ENCODE results near the gene BNC2.

Gene BNC2

DNA sequence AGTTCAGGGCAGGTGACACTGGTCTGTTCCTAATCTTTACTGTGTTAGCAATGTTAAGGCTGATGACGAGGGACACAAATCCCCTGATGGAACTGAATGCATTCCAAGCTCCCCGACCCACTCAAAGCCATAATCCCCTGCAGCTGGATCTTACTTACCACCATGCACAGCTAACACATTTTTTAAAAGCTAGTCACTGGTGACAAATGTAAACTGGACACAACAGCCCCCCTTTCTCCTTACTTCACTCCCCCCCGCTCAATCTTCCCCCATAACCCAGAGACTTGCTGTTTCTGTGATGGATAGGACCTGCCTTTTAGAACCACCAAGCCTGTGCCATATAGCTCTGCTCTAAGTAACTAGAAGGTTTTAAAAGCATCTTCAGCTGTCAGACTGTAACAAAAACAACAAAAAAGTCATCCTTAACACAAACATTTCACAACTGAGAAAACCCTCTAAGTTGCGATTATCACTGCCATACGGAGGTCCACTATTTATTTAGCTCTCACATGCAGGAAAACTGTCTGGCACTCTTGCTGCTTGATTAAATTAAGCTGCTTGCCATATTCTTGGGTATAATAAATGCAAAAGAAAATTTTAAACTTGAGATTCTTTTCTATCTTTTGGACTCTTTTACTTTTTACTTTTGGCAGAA lies 44.4 kb downstream of the BNC2 start:
- no peak for DNase-seq (ENCODE audit: insufficient read length)
- no peak for TF ChIP-seq POLR2AphosphoS5 (IDR thresholded peaks at IDR 0.05; ENCODE audit: low read depth, low read length)
- no peak for TF ChIP-seq TAF1 (IDR thresholded peaks at IDR 0.05; ENCODE audit: borderline replicate concordance, low read depth, low read length)
- no peak for TF ChIP-seq POLR2A (IDR thresholded peaks at IDR 0.05; ENCODE audit: low read depth, low read length)
- FAIRE-seq, result no peak

DNA sequence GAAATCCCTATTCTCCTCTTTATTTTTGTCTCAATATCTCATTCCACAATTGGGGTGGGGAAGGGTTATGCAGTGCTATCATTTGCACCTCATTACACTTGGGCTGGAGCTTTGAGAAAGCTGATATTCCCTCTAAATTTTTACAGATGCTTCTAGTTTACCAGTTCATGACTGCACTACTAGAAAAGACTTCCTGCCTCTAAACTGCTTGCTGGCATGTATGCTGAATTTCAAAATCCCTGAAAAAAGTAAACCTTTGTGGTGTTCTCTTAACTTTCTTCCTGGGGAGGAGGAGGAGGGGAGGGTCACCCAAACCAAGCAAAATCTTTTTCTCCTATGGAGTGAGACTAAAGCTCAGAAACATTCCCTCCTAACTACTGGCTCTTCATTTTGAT lies 45.1 kb downstream of the BNC2 start:
- no peak for TF ChIP-seq POLR2A (IDR thresholded peaks at IDR 0.05; ENCODE audit: low read depth, low read length)
- no peak for TF ChIP-seq TAF1 (IDR thresholded peaks at IDR 0.05; ENCODE audit: borderline replicate concordance, low read depth, low read length)
- no peak for TF ChIP-seq POLR2AphosphoS5 (IDR thresholded peaks at IDR 0.05; ENCODE audit: low read depth, low read length)
- FAIRE-seq (no peak), DNase-seq (ENCODE audit: insufficient read length) (no peak)

DNA sequence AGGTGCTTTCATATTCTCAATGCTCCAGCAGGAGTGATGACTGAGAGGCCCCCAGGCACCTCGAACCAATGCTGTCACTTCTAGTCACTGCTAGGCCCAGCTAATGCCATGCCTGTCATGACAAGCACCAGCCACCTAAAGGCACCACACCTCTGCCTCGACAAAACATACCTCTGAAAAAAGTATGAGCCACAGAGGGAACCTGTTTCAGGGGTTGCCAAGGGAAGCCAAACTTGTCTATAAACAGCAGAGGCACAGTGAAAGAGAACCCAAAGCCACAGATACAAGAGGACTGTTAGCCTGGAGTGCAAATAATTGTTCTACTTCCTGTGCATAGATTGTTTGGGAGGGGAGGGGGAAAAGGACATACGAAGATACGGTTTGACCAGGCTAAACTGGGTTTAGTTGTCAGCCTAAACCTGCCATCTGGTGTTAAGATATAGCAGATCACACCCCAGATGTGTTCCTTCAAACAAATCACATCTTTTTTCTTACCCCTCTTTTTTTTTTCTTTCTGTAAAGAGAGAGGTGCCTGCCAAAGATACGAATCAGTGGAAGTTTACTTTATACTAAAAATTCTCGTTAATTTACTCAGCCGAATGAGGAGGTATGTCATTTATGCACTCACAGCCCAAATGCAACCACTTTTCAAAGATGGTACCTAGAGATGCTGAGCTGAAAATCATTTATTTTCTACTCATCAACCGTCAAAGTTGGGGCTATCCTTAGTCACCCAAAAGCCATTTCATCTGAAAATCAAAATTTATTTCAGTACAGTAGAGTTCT lies 45.7 kb downstream of the BNC2 start:
- FAIRE-seq, result no peak

DNA sequence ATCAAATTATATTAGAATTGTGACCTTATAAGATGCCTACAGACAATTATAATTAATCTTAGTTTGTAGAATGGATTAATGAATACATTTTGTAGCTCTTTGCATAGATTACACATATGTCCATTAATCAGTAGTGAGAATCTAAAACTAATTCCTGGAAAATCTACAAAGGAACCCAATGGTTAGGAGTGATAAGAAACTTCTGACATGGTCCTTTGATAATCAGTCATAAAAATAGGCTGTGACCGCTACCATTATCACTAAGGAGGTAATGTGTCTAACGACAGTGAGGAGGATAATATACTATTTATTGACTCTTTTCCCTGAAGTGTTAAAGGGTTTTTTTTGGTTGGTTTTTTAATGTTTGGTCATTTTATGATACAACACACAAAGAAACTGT lies 46.6 kb downstream of the BNC2 start:
- no peak for TF ChIP-seq POLR2A (IDR thresholded peaks at IDR 0.05; ENCODE audit: low read depth, low read length)
- TF ChIP-seq TAF1 (IDR thresholded peaks at IDR 0.05; ENCODE audit: borderline replicate concordance, low read depth, low read length), result no peak
- TF ChIP-seq POLR2AphosphoS5 (IDR thresholded peaks at IDR 0.05; ENCODE audit: low read depth, low read length), result no peak
- DNase-seq (ENCODE audit: insufficient read length) (no peak), FAIRE-seq (no peak)

More for the DNA sequence above, 45.7 kb downstream of the BNC2 start:
- TF ChIP-seq POLR2AphosphoS5 (IDR thresholded peaks at IDR 0.05; ENCODE audit: low read depth, low read length) (no peak), TAF1 (IDR thresholded peaks at IDR 0.05; ENCODE audit: borderline replicate concordance, low read depth, low read length) (no peak), POLR2A (IDR thresholded peaks at IDR 0.05; ENCODE audit: low read depth, low read length) (no peak)
- no peak for DNase-seq (ENCODE audit: insufficient read length)

DNA sequence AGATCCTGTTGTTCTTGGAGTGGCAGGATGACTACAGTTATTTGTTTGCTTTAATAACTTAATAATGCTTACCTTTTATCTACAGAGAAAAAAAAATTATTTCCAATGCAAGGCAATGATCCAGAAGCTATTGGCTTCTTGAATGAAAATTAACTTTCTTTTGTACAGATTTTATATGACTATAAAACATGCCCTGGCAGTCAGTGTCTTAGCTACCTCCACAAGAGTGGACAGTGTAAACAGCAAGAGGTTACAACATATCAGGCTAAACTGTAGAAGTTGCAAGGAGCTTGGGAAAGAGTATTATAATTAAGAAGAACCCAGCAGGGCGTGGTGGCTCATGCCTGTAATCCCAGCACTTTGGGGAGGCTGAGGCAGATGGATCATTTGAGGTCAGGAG lies 49.1 kb downstream of the BNC2 start:
- no peak for TF ChIP-seq TAF1 (IDR thresholded peaks at IDR 0.05; ENCODE audit: borderline replicate concordance, low read depth, low read length)
- no peak for TF ChIP-seq POLR2AphosphoS5 (IDR thresholded peaks at IDR 0.05; ENCODE audit: low read depth, low read length)
- no peak for TF ChIP-seq POLR2A (IDR thresholded peaks at IDR 0.05; ENCODE audit: low read depth, low read length)
- FAIRE-seq, result no peak
- DNase-seq (ENCODE audit: insufficient read length), result no peak

DNA sequence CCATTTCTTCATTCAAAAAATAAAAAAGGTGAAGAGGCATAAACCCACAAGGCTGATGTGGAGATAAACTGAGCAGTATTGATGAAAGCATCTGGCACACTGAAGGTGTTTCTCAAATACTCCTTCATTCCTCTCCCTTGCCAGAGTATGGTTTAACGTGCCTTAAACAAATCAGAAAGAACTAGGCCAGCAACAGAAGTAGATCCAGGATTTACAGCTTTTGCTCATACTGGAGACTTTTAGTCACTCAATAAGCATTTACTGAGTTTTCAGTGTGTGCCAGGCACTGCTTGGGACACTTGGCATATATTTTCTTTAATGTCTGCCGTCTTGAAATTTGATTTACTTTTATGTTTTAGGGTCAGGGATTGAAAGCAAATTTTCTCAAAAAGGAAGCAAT lies 53.0 kb downstream of the BNC2 start:
- no peak for TF ChIP-seq POLR2A (IDR thresholded peaks at IDR 0.05; ENCODE audit: low read depth, low read length)
- no peak for TF ChIP-seq TAF1 (IDR thresholded peaks at IDR 0.05; ENCODE audit: borderline replicate concordance, low read depth, low read length)
- TF ChIP-seq POLR2AphosphoS5 (IDR thresholded peaks at IDR 0.05; ENCODE audit: low read depth, low read length), result no peak
- DNase-seq (ENCODE audit: insufficient read length) (no peak), FAIRE-seq (no peak)

DNA sequence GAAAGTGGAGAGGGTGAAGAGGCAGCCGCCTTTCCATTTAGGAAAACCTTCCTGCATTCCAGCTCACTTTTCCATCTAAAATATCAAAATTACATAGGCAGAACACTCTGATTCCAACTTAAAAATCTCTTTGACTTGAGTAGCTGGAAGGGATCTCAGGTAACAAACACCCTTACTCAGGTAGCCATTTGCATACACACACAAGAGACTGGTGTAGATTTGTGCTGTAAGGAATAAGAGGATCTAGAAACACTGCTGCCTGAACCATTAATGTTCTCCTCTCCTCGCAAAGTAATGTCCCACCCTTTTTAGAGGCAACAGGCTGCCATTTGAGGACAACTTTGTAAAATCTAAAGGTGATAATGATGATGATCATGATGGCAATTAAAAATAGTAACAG lies 53.5 kb downstream of the BNC2 start:
- DNase-seq (ENCODE audit: insufficient read length) (no peak), FAIRE-seq (no peak)
- TF ChIP-seq POLR2A (IDR thresholded peaks at IDR 0.05; ENCODE audit: low read depth, low read length) (no peak), TAF1 (IDR thresholded peaks at IDR 0.05; ENCODE audit: borderline replicate concordance, low read depth, low read length) (no peak), POLR2AphosphoS5 (IDR thresholded peaks at IDR 0.05; ENCODE audit: low read depth, low read length) (no peak)

DNA sequence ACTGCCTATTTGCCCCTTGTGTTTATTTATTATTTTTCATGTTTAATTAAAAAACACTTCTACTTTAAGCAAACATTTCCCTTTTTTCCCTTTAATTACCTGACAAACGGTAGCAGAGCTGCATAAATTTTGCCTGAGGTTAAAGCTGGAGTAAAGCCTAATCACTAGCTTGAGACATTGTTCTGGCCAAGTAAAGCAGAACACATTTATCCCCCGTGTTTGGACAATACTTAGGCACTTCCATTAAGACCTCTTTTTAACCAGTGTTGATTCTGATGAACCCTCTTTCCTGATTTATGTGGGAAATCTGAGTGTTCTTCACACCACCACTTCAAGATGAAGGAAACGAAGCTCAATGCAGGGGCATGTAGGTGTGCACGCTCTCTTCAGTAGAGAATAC lies 54.5 kb downstream of the BNC2 start:
- TF ChIP-seq TAF1 (IDR thresholded peaks at IDR 0.05; ENCODE audit: borderline replicate concordance, low read depth, low read length) (no peak), POLR2AphosphoS5 (IDR thresholded peaks at IDR 0.05; ENCODE audit: low read depth, low read length) (no peak), POLR2A (IDR thresholded peaks at IDR 0.05; ENCODE audit: low read depth, low read length) (no peak)
- no peak for FAIRE-seq
- no peak for DNase-seq (ENCODE audit: insufficient read length)

DNA sequence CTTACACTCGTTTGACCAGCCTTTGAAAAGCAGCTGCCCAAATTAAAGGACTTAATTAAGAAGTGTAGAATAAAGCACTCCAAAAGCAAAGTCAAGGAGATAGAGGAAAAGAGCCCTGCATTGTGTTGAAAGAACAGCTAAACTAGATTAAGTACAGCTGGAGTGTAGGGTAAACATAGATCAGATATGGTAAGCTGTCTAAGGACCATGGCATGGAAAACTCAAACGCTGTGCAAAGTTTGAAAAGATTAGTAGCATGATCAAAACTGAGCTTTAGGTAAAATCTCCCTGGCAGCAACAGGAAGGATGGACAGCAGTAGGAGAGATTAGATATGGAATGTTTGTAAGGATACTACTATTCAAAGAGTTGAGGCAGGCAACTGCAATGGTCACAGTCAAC lies 55.4 kb downstream of the BNC2 start:
- TF ChIP-seq POLR2AphosphoS5 (IDR thresholded peaks at IDR 0.05; ENCODE audit: low read depth, low read length) (no peak), TAF1 (IDR thresholded peaks at IDR 0.05; ENCODE audit: borderline replicate concordance, low read depth, low read length) (no peak), POLR2A (IDR thresholded peaks at IDR 0.05; ENCODE audit: low read depth, low read length) (no peak)
- no peak for FAIRE-seq
- DNase-seq (ENCODE audit: insufficient read length), result no peak

DNA sequence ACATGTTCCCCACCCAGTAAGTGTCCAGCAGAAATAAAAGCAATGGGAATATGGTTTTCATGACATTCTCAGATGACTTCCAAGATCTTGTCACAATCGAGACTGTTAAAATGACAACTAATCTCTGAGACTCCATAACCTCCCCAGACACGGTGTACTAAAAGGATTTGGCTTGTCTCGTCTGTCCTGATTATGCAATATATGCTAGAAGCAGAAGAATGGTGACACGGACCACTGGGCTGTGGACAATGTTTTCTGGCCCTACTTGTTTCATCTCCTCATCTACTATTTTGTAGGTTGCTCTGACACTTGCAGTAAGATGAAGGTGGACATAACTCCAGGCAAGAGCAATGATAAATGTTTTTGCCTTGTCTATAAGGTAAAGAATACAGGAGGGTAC lies 56.6 kb downstream of the BNC2 start:
- FAIRE-seq, result no peak
- DNase-seq (ENCODE audit: insufficient read length), result no peak
- TF ChIP-seq POLR2AphosphoS5 (IDR thresholded peaks at IDR 0.05; ENCODE audit: low read depth, low read length) (no peak), TAF1 (IDR thresholded peaks at IDR 0.05; ENCODE audit: borderline replicate concordance, low read depth, low read length) (no peak), POLR2A (IDR thresholded peaks at IDR 0.05; ENCODE audit: low read depth, low read length) (no peak)

DNA sequence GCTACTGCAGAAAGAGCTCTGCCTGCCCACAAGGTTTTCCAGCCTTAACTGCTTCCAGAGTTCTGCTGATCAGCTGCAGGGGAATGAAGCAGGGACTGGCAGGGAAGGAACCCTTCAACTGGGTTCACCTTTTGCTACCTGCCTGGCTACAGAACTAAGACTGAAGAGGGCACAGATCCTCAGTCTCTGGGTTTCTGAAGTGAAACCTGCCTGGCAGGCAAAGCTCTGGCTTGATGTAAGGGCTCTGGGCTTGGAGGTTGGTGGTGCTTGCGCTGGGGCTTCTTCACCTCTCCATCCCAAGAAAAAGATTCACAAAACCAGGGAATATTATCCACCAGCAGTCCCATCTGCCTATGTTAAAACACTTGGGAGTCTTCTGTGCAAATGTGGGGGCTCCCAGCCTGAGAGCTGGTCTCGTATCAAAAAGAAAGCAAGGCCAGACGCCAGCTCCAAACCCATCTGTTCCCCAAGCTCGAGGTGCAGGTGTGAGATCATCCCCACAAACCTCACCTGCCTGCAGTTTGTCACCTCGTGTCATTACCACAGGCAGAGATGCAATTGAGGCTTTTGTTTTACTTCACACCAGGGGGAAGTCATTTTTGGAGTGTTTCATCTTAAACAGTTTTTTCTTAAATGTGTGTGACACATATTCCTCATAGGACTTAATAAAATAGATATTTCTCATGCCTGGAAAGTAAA lies 58.3 kb downstream of the BNC2 start:
- DNase-seq (ENCODE audit: insufficient read length), result no peak
- TF ChIP-seq POLR2A (IDR thresholded peaks at IDR 0.05; ENCODE audit: low read depth, low read length), result no peak
- no peak for TF ChIP-seq TAF1 (IDR thresholded peaks at IDR 0.05; ENCODE audit: borderline replicate concordance, low read depth, low read length)
- no peak for TF ChIP-seq POLR2AphosphoS5 (IDR thresholded peaks at IDR 0.05; ENCODE audit: low read depth, low read length)
- no peak for FAIRE-seq

Measured in GM12892 (cell line).